GM19193 (cell line): ENCODE data around the gene IQCK.

Source experiments
- POLR2A ChIP-seq: IDR thresholded peaks from 4 replicates; pipeline ENCODE4 v1.6.1; 2011; ENCODE audit not compliant: insufficient read depth, insufficient read length; ENCODE audit errors: extremely low read depth

IQCK gene

GRCh38 chr16:19697756-19698318 lies 20.2 kb upstream of the IQCK start:
- no peak for TF ChIP-seq POLR2A

- no peak for TF ChIP-seq POLR2A
Observed at GRCh38 chr16:19698480-19699465, 19.3 kb upstream of the IQCK start.

- TF ChIP-seq POLR2A = no peak
Observed at GRCh38 chr16:19699472-19699871, 18.6 kb upstream of the IQCK start.

DNA sequence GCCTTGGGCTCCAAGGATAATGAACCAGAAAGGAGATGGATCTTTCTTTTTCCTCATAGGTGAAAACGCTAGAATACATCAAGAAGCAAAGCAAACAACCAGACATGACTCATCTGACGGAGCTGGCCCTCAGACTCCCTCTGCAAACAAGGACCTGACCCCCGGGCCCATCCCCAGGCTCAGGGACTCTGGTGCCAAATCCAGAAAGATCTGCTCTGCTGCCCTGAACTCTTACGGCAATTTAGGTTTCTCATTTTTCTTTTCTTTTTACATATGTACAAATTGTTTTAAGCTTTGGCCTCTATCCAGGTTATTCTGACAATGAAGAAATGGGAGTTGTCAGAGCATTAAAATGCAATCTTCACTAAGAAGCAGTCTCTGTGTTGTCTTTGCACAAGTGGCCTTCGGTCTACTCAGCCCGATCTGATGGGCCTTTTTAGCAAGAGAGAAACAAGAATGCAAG lies 17.7 kb upstream of the IQCK start:
- TF ChIP-seq POLR2A = no peak

- no peak for TF ChIP-seq POLR2A
Observed at GRCh38 chr16:19701091-19701490, 17.0 kb upstream of the IQCK start.

DNA sequence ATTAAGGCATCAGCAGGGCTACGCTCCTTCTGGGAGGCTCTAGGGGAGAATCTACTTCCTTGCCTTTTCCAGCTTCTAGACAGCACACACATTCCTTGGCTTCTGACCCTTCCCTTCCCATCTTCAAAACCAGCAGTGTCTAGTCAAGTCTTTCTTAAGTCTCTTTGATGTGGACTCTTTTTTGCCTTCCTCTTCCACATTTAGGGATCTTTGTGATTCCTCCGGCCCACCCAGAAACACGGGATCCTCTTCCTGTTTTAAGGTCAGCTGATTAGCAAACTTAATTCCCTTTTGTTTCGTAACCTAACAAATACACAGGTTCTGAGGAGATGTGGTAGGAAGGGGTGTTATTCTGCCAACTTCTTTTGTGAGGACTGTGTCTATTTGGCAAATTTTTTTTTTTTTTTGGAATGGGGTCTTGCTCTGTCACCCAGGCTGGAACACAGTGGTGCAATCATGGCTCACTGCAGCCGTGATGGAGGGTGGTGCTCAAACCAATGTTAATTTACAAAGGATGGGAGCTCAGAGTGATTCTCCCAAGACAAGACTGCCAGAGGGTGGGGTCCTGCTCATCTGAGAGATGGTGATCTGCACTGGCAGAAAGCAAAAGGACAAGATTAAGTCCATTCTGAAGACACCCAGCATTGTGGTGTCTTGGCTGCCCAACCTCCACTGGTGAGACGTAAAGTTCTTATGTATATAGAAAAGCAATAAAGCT lies 14.7 kb upstream of the IQCK start:
- TF ChIP-seq POLR2A = no peak

DNA sequence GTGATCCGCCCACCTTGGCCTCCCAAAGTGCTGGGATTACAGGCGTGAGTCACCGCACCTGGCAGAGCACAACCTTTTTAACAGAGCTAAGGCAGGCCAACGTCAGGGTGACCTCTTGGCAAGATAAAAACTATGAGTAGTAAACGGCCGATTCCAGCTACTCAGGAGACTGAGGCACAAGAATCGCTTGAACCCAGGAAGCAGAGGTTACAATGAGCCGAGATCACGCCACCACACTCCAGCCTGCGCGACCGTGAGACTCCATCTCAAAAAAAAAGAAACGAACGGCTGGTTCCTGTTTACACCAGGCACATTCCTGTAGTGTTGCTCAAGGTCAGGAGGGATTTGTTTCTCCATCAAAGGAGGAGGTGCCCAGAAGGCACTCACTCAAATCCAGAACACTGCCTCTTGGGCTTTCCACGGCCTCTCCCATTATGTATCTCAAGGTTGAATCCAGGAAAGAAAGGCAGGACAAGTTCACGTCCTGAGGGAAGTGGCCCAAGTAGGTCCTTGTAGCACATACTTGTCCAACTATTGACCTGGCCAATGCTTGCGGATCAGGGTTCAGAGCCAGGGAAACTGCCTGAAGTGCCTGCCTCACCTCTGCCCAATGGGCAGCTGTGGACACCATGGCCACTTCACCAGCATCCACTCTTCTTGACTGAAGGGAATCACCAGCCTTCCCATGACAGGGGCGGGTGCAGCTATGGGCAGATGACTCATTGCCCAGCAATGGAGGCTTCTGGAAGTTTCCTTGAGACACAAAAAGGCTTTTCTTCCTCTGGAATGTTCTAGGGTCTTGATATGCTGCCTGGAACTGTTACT lies 13.5 kb upstream of the IQCK start:
- no peak for TF ChIP-seq POLR2A

DNA sequence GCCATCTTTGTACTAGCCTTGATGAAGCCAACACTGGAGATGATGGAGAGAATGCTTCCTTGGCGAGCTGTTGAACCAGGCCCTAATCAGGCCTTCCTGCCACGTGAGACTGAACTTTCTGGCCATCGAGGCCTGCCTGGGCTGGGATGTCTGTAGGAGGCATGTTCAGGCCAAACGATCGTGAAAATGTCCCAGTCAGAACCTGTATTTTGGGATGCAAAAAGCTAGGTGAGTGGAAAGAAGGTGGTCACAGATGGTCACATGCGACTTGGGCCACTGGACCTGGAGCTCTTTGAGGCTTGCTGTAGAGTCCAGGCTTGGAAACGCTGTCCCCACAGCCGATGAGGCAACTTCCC lies 12.9 kb upstream of the IQCK start:
- no peak for TF ChIP-seq POLR2A

DNA sequence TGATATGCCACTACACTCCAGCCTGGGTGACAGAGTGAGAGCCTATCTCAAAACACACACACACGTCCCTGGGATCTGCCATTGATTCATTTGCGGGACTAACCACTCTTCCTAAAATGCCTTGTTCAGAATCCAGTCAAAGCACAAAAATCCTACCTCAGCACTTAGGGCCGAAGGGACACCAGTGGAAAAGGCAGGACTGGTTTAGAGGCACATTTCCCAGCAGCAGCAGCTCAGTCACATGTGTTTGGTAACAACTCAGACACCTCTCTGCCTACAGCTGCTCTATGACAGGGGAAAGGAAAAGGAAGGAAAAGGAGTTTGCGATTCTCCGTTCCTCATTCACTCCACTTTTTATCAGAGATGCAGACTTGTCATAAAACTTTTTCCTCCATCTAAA lies 12.2 kb upstream of the IQCK start:
- no peak for TF ChIP-seq POLR2A

GRCh38 chr16:19706846-19707245 lies 11.2 kb upstream of the IQCK start:
- no peak for TF ChIP-seq POLR2A

DNA sequence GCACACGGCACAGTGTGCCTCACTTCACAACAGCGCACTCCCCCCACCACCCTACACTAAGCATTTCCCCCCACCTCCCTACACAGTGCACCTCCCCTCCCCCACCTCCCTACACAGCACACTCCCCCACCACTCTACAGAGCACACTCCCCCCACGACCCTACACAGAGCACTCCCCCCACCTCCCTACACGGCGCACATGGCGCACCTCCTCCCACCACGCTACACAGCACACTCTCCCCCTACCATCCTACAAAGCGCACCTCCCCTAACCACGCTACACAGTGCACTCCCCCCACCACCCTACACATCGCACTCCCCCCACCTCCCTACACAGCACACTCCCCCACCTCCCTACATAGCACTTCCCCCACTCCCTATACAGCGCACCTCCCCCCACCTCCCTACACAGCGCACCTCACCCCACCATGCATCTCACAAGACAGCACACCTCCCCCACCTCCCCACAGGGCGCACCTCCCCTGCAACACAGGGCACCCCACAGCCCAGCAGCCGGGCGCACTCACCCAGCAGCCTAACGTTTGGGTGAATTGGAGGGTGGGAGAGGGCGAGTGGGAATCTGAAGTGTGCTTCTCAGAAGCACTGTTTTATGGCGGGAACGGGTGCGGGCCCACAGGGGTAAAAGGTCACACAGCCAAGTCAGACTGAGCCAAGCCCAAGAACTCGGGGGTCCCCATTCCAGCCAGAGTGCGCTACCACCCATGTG lies 10.3 kb upstream of the IQCK start:
- no peak for TF ChIP-seq POLR2A

- TF ChIP-seq POLR2A = no peak
Observed at GRCh38 chr16:19708296-19709205, 9.5 kb upstream of the IQCK start.

DNA sequence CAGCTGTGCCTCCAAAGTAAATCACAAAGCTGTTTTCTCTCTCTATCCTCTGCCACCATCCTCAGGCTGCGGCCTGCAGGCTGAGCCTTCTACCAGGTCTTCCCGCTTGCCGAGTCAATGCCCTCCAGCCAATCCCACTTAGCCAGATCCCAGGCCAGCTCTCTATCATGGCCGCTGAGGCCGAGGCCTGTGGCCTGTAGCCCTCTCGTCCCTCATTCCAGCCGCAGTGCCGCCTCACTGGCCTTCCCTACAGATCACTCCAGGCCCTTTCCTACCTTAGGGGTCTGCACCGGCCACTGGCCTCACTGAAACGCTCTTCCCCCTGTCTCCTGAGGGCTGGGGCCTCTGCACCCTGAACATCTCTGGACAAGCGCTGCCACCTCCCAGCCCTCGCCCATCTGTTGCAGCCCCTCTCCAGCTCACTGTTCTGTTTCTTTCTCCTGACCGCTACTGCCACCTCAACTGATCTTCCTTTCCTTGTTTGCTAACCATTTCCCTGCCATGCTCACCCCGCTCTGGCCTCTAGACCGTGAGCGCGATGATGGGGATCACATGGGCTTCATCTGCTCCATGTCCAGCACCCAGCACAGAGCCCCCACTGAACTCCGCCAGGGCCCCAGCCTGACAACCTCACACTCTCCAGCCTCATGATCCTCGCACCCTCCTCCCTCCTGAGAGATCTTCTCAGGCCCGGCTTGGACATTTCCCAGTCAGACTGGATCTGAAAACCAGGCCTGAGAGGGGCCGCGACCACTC lies 8.5 kb upstream of the IQCK start:
- no peak for TF ChIP-seq POLR2A
